Fibroblast of the aortic adventitia (primary cell): ENCODE data around the gene SPX. TPM values are rescaled to one million over a fixed set of nuclear protein-coding genes. Genes with fewer than 3 reads are reported as not detected.

Source experiments
- DNase-seq: peaks from one replicate; pipeline ENCODE4 v3.0.0-alpha.2; 2010; ENCODE audit warnings: low read depth
- H3K4me3 ChIP-seq: 2 replicates; pipeline ENCODE4 v1.5.1; 2011; ENCODE audit warnings: low read depth, mild to moderate bottlenecking, control low read depth, low read length, moderate library complexity
- CTCF ChIP-seq: IDR thresholded peaks from 2 replicates; pipeline ENCODE4 v1.5.1; 2011; ENCODE audit warnings: mild to moderate bottlenecking, low read length, control low read depth, inconsistent platforms; ENCODE audit not compliant: insufficient read depth
- total RNA-seq: library from RNA; depleted of rRNA; stranded (reverse); fragments of >200 nt; gene quantifications from 2 replicates; pipeline ENCODE4 v1.2.3, GENCODE V29; 2012; ENCODE audit warnings: low replicate concordance

SPX gene
- total RNA-seq, 1 donor, result 0.54 TPM

DNA sequence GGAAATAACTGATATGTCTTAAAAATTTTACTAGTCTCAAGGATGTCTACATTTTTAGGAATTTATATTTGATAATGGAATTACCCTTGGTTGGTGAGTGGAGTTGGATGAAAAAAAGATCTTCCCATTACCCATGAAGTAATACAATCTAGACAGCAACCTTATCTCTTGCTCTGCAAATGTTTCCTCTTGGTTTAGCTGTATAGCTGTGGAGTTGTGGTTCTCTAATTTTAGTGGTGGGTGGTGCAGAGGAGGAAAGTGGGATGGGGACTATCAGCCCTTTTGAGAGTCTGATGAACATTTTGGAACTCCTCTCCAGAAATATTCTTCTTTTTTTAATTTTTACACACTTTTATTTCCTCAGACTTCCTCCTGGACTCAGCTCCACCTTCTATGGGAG is 17.1 kb downstream of the SPX start:
- H3K4me3 ChIP-seq, result no peak overlapping the region
- no peak for TF ChIP-seq CTCF
- DNase-seq, result no peak

DNA sequence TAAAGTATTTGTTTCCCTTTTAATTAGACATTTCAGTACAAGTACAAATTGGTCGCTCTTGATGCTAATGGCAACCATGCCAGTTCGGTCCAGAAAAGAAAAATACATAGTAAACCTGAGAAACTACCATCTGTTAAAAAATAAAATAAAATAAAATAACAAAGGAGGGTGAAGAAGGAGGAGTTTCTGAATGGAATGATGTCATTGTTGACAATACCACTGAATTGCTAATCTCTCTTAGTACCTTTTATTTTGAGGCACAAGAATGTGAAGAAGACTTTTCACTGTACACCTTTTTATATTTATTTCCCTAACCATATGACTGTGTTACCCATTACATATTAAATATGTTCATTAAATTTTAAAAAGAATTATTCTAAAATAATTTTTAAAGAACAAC is 19.5 kb downstream of the SPX start:
- no peak for TF ChIP-seq CTCF
- no peak for DNase-seq
- H3K4me3 ChIP-seq, result no peak overlapping the region

DNA sequence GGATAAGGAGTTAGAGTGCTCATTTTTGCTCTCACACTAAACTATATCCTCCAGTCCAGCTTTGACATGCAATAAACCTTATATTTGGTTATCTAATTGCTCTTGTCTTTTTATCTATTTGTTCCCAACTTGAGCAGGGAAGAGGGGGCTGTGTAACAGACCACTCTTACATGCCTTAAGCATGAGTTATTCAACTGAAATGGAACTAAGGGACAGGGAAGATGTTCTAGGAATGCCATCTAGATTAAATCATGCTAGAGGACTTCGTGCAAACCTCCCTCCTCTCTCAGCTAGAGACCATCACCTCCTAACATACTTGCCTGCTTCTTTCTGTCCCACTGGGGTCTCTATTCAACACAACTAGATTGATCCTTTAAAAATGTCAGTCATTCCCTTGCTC is 20.6 kb downstream of the SPX start:
- H3K4me3 ChIP-seq, result no peak overlapping the region
- no peak for TF ChIP-seq CTCF
- no peak for DNase-seq

- H3K4me3 ChIP-seq, result no peak overlapping the region
- no peak for TF ChIP-seq CTCF
- no peak for DNase-seq
Observed at GRCh38 chr12:21547437-21547836, 21.3 kb downstream of the SPX start.

- TF ChIP-seq CTCF, result no peak
- no peak for DNase-seq
- no peak overlapping the region for H3K4me3 ChIP-seq
Observed at GRCh38 chr12:21551841-21552465, 25.9 kb downstream of the SPX start.

DNA sequence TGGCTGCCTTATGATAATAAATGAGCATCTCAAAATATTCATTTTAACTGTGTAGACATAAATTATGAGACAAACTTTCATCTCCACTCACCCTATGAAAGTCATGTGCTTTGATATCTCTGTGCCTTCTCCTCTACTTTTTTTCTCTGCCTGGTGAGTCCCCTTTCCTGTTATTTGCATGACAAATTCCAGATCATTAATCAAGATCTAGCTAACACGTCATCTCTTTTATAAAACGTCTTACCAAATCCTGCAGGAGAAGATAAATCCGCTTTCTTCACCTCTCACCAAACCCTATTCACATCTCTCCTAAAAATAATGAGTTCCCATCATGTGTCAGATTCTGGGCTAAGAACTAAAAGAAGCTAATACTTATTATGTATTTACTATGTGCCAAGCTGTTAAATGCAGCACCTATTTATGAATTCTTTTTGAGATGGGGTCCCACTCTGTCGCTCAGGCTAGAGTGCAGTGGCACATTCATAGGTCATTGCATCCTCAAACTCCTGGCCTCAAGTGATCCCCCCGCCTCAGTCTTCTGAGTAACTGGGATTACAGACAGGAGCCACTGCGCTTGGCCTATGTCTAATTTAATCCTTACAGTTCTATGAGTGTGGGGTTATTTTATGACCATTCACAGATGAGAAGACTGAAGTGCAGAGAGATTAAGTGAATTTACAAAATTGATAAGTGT is 26.7 kb downstream of the SPX start:
- TF ChIP-seq CTCF, result no peak
- no peak for DNase-seq
- no peak overlapping the region for H3K4me3 ChIP-seq

GRCh38 chr12:21553329-21553675 is 27.2 kb downstream of the SPX start:
- no peak overlapping the region for H3K4me3 ChIP-seq
- TF ChIP-seq CTCF, result no peak
- DNase-seq, result no peak
